Metanephros (tissue), 1 donor: Measurements from ENCODE around the gene RBFOX2. TPM values are rescaled to one million over a fixed set of nuclear protein-coding genes. Genes with fewer than 3 reads are reported as not detected.

ENCODE experiments used
- total RNA-seq: library from RNA; depleted of rRNA; stranded (reverse); fragments of >200 nt; gene quantifications from one replicate; pipeline ENCODE4 v1.2.3, GENCODE V29; 2014

RBFOX2 gene, protein sequence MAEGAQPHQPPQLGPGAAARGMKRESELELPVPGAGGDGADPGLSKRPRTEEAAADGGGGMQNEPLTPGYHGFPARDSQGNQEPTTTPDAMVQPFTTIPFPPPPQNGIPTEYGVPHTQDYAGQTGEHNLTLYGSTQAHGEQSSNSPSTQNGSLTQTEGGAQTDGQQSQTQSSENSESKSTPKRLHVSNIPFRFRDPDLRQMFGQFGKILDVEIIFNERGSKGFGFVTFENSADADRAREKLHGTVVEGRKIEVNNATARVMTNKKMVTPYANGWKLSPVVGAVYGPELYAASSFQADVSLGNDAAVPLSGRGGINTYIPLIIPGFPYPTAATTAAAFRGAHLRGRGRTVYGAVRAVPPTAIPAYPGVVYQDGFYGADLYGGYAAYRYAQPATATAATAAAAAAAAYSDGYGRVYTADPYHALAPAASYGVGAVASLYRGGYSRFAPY
- total RNA-seq: 170 TPM

DNA sequence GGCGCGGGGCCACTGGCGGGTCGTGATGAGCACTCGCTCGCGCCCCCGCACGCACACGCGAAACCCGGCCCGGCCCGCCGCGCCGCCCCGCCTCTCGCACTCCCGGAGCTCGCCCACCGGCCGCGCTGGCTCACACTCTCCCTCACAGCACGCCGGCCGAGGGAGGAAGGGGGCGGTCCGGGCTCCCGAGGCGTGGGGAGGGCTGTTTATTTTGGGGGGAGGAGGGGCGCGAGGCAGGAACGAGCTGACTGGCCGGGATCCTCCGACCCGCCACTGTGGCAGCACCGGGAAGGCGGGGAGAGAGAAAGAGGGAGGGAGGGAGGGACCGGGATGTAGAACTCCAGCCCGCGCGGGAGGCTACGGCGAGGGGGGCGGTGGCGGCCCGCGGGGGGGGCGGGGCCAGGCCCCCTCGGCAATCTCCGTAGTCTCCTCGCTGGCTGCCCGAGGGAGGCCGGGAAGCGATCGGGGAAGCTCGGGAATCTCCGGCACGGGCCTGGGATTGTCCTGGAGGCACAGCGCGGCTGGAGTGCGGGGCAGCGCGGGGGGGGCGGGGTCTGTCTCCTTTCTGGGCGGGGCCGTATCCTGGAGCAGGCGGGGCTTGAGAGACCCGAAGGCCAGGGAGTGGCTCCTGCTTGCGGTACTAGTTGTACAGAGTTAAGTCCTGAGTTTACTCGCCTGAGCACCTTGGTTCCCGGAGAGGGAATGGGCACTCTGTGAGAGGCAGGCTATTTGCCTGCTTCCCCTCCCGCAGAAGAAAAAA, at the start of gene RBFOX2:
Gene RBFOX2 (minus strand): TSS at position 179 of the 760 bp plus-strand sequence. CDS start 399 bp downstream, outside the sequence.

DNA sequence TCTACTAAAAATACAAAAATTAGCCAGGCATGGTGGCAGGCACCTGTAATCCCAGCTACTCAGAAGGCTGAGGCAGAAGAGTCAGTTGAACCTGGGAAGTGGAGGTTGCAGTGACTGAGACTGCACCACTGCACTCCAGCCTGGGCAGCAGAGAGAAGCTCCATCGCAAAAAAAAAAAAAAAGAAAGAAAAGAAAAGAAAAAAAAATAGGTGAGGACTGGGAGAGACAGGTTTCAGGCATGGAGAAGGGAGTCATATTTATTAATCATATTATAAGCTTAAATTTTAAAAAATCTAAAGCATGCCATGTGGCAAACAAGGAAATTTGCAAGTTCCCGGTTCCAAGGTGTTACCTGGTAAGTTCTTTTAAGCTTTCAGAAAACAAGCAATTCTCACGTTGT, 311.1 kb downstream of the RBFOX2 start, which contains the start of gene APOL5:
Gene APOL5 (plus strand): TSS at position 301 of the 400 bp plus-strand sequence. CDS start 0 bp downstream, at position 301.

Other genes starting within 250 kb of the RBFOX2 start
- 20.4 TPM for gene APOL3, start 131.9 kb upstream of the RBFOX2 start, total RNA-seq
- 6.3 TPM for gene APOL4, start 173.0 kb upstream of the RBFOX2 start, total RNA-seq
- gene APOL2, start 210.7 kb upstream of the RBFOX2 start, total RNA-seq: 41.9 TPM
- gene APOL1, start 224.3 kb upstream of the RBFOX2 start, total RNA-seq: 12.3 TPM